HG03097 (cell line): Measurements from ENCODE around the gene PHLPP1.
"Not testable (repeated sequence)": the region's sequence is repeated elsewhere in the genome, so short reads cannot be mapped to it uniquely, and the experiment has no call there.

Experiments used
- ATAC-seq: cut with Tn5 transposase; IDR thresholded peaks from one replicate; pipeline ENCODE4 v1.9.1; 2021; ENCODE audit not compliant: unreplicated experiment, low FRiP score

PHLPP1 gene

GRCh38 chr18:62715436-62715758, at the start of gene PHLPP1:
TSS of gene PHLPP1 (plus strand) at chr18:62715541. CDS start at chr18:62715684, 143 bp downstream.
- peak; percentile 14 for ATAC-seq

- ATAC-seq, result no peak
Measured at GRCh38 chr18:62669225-62669624, 46.1 kb upstream of the PHLPP1 start.

- ATAC-seq, result no peak
Measured at GRCh38 chr18:62670573-62670972, 44.8 kb upstream of the PHLPP1 start.

- no peak for ATAC-seq
Measured at GRCh38 chr18:62672600-62672999, 42.7 kb upstream of the PHLPP1 start.

GRCh38 chr18:62678847-62679485, 36.4 kb upstream of the PHLPP1 start:
- no peak for ATAC-seq

- ATAC-seq, result no peak
Measured at GRCh38 chr18:62682371-62682770, 33.0 kb upstream of the PHLPP1 start.

- ATAC-seq, result no peak
Measured at GRCh38 chr18:62683935-62684334, 31.4 kb upstream of the PHLPP1 start.

- no peak for ATAC-seq
Measured at GRCh38 chr18:62688743-62689317, 26.5 kb upstream of the PHLPP1 start.

- no peak for ATAC-seq
Measured at GRCh38 chr18:62690236-62690815, 25.0 kb upstream of the PHLPP1 start.

- no peak for ATAC-seq
Measured at GRCh38 chr18:62693659-62694058, 21.7 kb upstream of the PHLPP1 start.

- no peak for ATAC-seq
Measured at GRCh38 chr18:62697636-62698035, 17.7 kb upstream of the PHLPP1 start.

GRCh38 chr18:62702259-62702658, 13.1 kb upstream of the PHLPP1 start:
- no peak for ATAC-seq

GRCh38 chr18:62706879-62707278, 8.5 kb upstream of the PHLPP1 start:
- not testable (repeated sequence) for ATAC-seq

- not testable (repeated sequence) for ATAC-seq
Measured at GRCh38 chr18:62709908-62710307, 5.4 kb upstream of the PHLPP1 start.

- ATAC-seq, result no peak
Measured at GRCh38 chr18:62710417-62710816, 4.9 kb upstream of the PHLPP1 start.

GRCh38 chr18:62711781-62712180, 3.6 kb upstream of the PHLPP1 start:
- ATAC-seq, result no peak

GRCh38 chr18:62713651-62714247, 1.6 kb upstream of the PHLPP1 start:
- ATAC-seq, result no peak

GRCh38 chr18:62714671-62715435, 488 bp upstream of the PHLPP1 start:
- peak; percentile 71 for ATAC-seq

- peak; percentile 34 for ATAC-seq
Measured at GRCh38 chr18:62715759-62716615, 646 bp downstream of the PHLPP1 start.

GRCh38 chr18:62716619-62717168, 1.4 kb downstream of the PHLPP1 start:
- ATAC-seq, result no peak
